GM12878 (cell line): ENCODE measurements around the gene STAT5B. TPM values are rescaled to one million over a fixed set of nuclear protein-coding genes. Genes with fewer than 3 reads are reported as not detected.

Source experiments
- ATAC-seq: fragments of 200-7000 bp; cut with Tn5 transposase; 3 replicates; pipeline ENCODE4 v1.9.1; 2020; ENCODE audit warnings: mild to moderate bottlenecking, moderate library complexity
- BruUV-seq: library from RNA; stranded (reverse); fragments of 400-500 nt; replicated peaks from 2 replicates; lab custom pipeline; 2021; lab: Mats Ljungman, UMichigan
- CTCF ChIA-PET: fragments of 300-600 bp; sonication (Branson Sonifier 250); formaldehyde crosslinking; extraction: SDS; loops from one replicate; lab custom pipeline; 2021; ENCODE audit warnings: inconsistent platforms; lab: Yijun Ruan, JAX
- POLR2A ChIA-PET: fragments of 350-600 bp; formaldehyde crosslinking; extraction: SDS; loops from one replicate; lab custom pipeline; 2021; ENCODE audit warnings: inconsistent platforms; lab: Charles Lee
- RAD21 ChIA-PET: fragments of 300-600 bp; sonication (Branson Sonifier 250); formaldehyde crosslinking; loops from one replicate; lab custom pipeline; 2023; ENCODE audit warnings: antibody characterized with exemption; ENCODE audit not compliant: unreplicated experiment; lab: Charles Lee
- SMC1A ChIA-PET: fragments of 300-600 bp; sonication (Branson Sonifier 250); formaldehyde crosslinking; loops from one replicate; lab custom pipeline; 2023; ENCODE audit not compliant: unreplicated experiment, uncharacterized antibody; lab: Charles Lee
- DNase-seq: peaks from one replicate; pipeline ENCODE4 v3.0.0-alpha.2; 2011; ENCODE audit warnings: low read depth, low spot score
- FAIRE-seq: peaks from 3 replicates; lab custom pipeline; 2011; peaks lifted over from hg19 to GRCh38; lab: Jason Lieb, UNC
- H2AFZ ChIP-seq: 2 replicates; pipeline ENCODE4 v1.6.0; 2011; ENCODE audit warnings: low read depth, low read length, control low read depth; ENCODE audit not compliant: control insufficient read depth
- H3K27ac ChIP-seq: 2 replicates; pipeline ENCODE4 v1.5.1; 2011; ENCODE audit warnings: control low read depth; ENCODE audit not compliant: control insufficient read depth, insufficient read depth
- H3K27me3 ChIP-seq, 2 experiments: replicated peaks in 1 of 2; 2 replicates each; pipeline versions ENCODE4 v1.6.0 to v1.6.1; 2011; ENCODE audit warnings: low read length in 1 of 2; ENCODE audit not compliant: control insufficient read depth in 2 of 2, insufficient read depth in 2 of 2
- H3K36me3 ChIP-seq, 2 experiments: 2 replicates each; pipeline ENCODE4 v1.5.1; 2011; ENCODE audit warnings: low read length in 1 of 2; ENCODE audit not compliant: control insufficient read depth in 2 of 2, insufficient read depth in 2 of 2
- H3K4me1 ChIP-seq: 2 replicates; pipeline ENCODE4 v1.6.1; 2011; ENCODE audit warnings: mild to moderate bottlenecking, low read length, moderate library complexity, mixed read lengths; ENCODE audit not compliant: control insufficient read depth, insufficient read depth
- H3K4me2 ChIP-seq: 2 replicates; pipeline ENCODE4 v1.6.0; 2011; ENCODE audit warnings: control low read depth; ENCODE audit not compliant: control insufficient read depth, insufficient read depth
- H3K4me3 ChIP-seq: fragments of 200-600 bp; sonication (generic); 2 replicates; pipeline ENCODE4 v1.5.1; 2016
- H3K79me2 ChIP-seq: 2 replicates; pipeline ENCODE4 v1.6.0; 2011; ENCODE audit warnings: low read length; ENCODE audit not compliant: control insufficient read depth, insufficient read depth
- H3K9ac ChIP-seq: 2 replicates; pipeline ENCODE4 v1.8.0; 2011; ENCODE audit warnings: low read length, control low read depth, mixed read lengths; ENCODE audit not compliant: control insufficient read depth, insufficient read depth
- H3K9me3 ChIP-seq: replicated peaks from 3 replicates; pipeline ENCODE4 v1.5.1; 2011; ENCODE audit warnings: mild to moderate bottlenecking, low read length; ENCODE audit not compliant: control insufficient read depth, insufficient read depth
- H4K20me1 ChIP-seq: 2 replicates; pipeline ENCODE4 v1.6.0; 2011; ENCODE audit not compliant: control insufficient read depth, insufficient read depth
- ATF7 ChIP-seq: fragments of 450-650 bp; IDR thresholded peaks from 2 replicates; pipeline ENCODE4 v1.6.1; 2016; ENCODE audit warnings: low read depth, mild to moderate bottlenecking
- EP300 ChIP-seq, 2 experiments: fragments of 150-350 bp in 1 of 2; IDR thresholded peaks; 2 replicates each; pipeline ENCODE4 v1.6.1; 2011 to 2012; ENCODE audit warnings: low read depth in 2 of 2, low read length in 2 of 2, borderline replicate concordance in 1 of 2, improper control_type of control experiment in 1 of 2, inconsistent platforms in 1 of 2; ENCODE audit not compliant: control insufficient read depth in 1 of 2
- GABPA ChIP-seq: IDR thresholded peaks from 2 replicates; pipeline ENCODE4 v1.6.1; 2014; ENCODE audit warnings: antibody characterized with exemption, low read depth, mild to moderate bottlenecking, inconsistent platforms
- RBBP5 ChIP-seq: fragments of 200-600 bp; sonication (generic); conservative IDR thresholded peaks from 2 replicates; pipeline ENCODE4 v1.6.1; 2016
- TCF12 ChIP-seq: IDR thresholded peaks from 2 replicates; pipeline ENCODE4 v1.6.1; 2011; ENCODE audit warnings: low read depth, mild to moderate bottlenecking, low read length
- TCF3 ChIP-seq: IDR thresholded peaks from 2 replicates; pipeline ENCODE4 v1.6.1; 2012; ENCODE audit warnings: low read depth, mild to moderate bottlenecking, low read length, borderline replicate concordance; ENCODE audit not compliant: insufficient read depth
- TCF7 ChIP-seq: IDR thresholded peaks from 2 replicates; pipeline ENCODE4 v1.6.1; 2014; ENCODE audit warnings: antibody characterized with exemption, borderline replicate concordance
- ZSCAN29 ChIP-seq: fragments of 450-650 bp; IDR thresholded peaks from 2 replicates; pipeline ENCODE4 v1.6.1; 2017; ENCODE audit warnings: mild to moderate bottlenecking, moderate library complexity
- WGBS: methylation state at CpG from one replicate; pipeline ENCODE4 v1.1.6; 2016; ENCODE audit warnings: low lambda C conversion rate; ENCODE audit not compliant: insufficient replicate concordance, insufficient coverage; ENCODE audit errors: missing lambda C conversion rate; 5-methylcytosine and 5-hydroxymethylcytosine counted together
- in situ Hi-C: fragments of 300-500 bp; cut with MboI; formaldehyde crosslinking; loops from 9 replicates; pipeline ENCODE4 v1.14.3; 2018; ENCODE audit warnings: mixed read lengths
- intact Hi-C: fragments of 100-400 bp; cut with micrococcal nuclease; formaldehyde crosslinking; loops from one replicate; pipeline ENCODE4 v1.14.2; 2022; ENCODE audit not compliant: unreplicated experiment
- polyA plus RNA-seq, 11 experiments: library from polyadenylated mRNA; depleted of rRNA in 4 of 11; unstranded in 6 of 11; stranded (reverse) in 5 of 11; fragments of >200 nt; fragmentation: Nextera tagmentation in 4 of 11; fragmentation: Illumina TruSeq in 1 of 11; extraction: Ambion mirVana in 4 of 11; extraction: Trizol in 1 of 11; gene quantifications; 1 replicate in 1 of 11; 2 replicates in 10 of 11; pipeline versions ENCODE4 v1.2.1 to v1.2.3, GENCODE V29; 2011 to 2016; ENCODE audit warnings: inconsistent platforms in 2 of 11, missing spikeins in 2 of 11, low read depth in 1 of 11
- total RNA-seq, 4 experiments: library from RNA; depleted of rRNA in 3 of 4; stranded (reverse); fragments of >200 nt in 3 of 4; fragmentation: Illumina TruSeq in 1 of 4; extraction: Trizol in 1 of 4; gene quantifications; 2 replicates each; pipeline versions ENCODE4 v1.2.1 to v1.2.3, GENCODE V29; 2013 to 2021
- TF ChIP-seq, protein P1 (sequence below): fragments of 450-650 bp; IDR thresholded peaks from 2 replicates; pipeline ENCODE4 v1.6.1; 2017; ENCODE audit warnings: mild to moderate bottlenecking, moderate library complexity

STAT5B gene
- total and polyA plus RNA-seq, 10 of the 15 experiments (the other 5 are each of a cell fraction or from before 2014, with no cell fraction given): 11.0 to 69.6 (median 46.7) TPM

- H3K27me3 ChIP-seq: no peaks in the 10 kb centered on the region
- no peak overlapping the region for H3K4me2 ChIP-seq
Observed at GRCh38 chr17:42291129-42291528, 14.9 kb upstream of the STAT5B start.

DNA sequence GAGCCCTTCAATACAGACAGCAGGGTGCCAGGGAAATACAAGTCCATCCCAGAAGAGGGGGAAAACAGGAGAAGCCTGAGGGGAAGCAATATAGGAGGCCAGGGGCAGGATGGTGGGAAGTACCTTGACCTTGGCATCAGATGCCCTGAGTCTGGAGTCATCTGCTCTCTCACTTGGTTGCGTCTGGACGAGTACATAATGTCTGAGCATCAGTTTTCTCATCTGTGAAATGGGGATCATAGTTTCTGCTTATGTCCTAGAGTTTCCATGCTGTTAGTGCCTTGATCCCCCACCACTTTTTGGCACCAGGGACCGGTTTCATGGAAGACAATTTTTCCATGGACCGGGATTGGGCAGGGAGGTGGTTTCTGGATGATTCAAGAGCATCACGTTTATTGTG is 14.4 kb upstream of the STAT5B start:
- Histone ChIP-seq H3K4me3 (no peak overlapping the region), H3K9ac (peak overlapping the region; percentile 90; the same call in 1 of the 2 replicates)
- RAD21 ChIA-PET: interaction anchor here (2.3 to 4.1 kb wide), 3 partner anchors 43 to 96 kb away, joined by 6 to 21 read pairs (median 12); partner anchors contain the start of gene GHDC

More at GRCh38 chr17:42291129-42291528, 14.9 kb upstream of the STAT5B start:
- H4K20me1 ChIP-seq: no peaks in the 10 kb centered on the region
- POLR2A ChIA-PET: interaction anchor here (0.6 to 1.6 kb wide), 5 partner anchors 16 to 165 kb away, joined by 3 to 5 read pairs (median 3); no protein-coding TSS in a partner anchor
- ATAC-seq (no peak), FAIRE-seq (no peak), DNase-seq (no peak)
- H3K9me3 ChIP-seq: no peaks in the 10 kb centered on the region
- CTCF ChIA-PET: interaction anchor here (1.0 kb wide), 1 partner anchor 69 kb away, joined by 4 read pairs; no protein-coding TSS in a partner anchor
- no peak overlapping the region for H2AFZ ChIP-seq
- TF ChIP-seq ATF7 (no peak), EP300 (IDR thresholded peaks at IDR 0.05; ENCODE audit: borderline replicate concordance in 1 of 2, control insufficient read depth in 1 of 2, low read depth in 2 of 2, low read length in 2 of 2) (no peak), TCF7 (no peak), ZSCAN29 (no peak)
- peaks cover 16% of the 10 kb centered on the region for H3K4me1 ChIP-seq
- peaks cover 38% of the 10 kb centered on the region for H3K79me2 ChIP-seq
- no peak overlapping the region for H3K27ac ChIP-seq
- no peak overlapping the region for H3K4me3 ChIP-seq
- no TSS peak for BruUV-seq
- intact Hi-C loops: no loop called here
- WGBS: 97% methylated on average over 11 of the region's 11 CpGs
- RAD21 ChIA-PET: no interaction called here
- in situ Hi-C loops: no loop called here
- peaks cover 4 to 8% of the 10 kb centered on the region in 2 experiments; a peak in 3 of 4 replicates for H3K36me3 ChIP-seq
- SMC1A ChIA-PET: interaction anchor here (0.6 to 2.9 kb wide), 3 partner anchors 42 to 103 kb away, joined by 3 to 15 read pairs (median 8); no protein-coding TSS in a partner anchor
- H3K9ac ChIP-seq: no peak overlapping the region

More for the DNA sequence above, 14.4 kb upstream of the STAT5B start:
- ChIA-PET POLR2A (interaction anchor here (0.6 to 3.1 kb wide), 6 partner anchors 13 to 165 kb away, joined by 3 to 9 read pairs (median 4); no protein-coding TSS in a partner anchor), SMC1A (interaction anchor here (1.4 to 2.9 kb wide), 3 partner anchors 22 to 68 kb away, joined by 6 to 15 read pairs (median 8); no protein-coding TSS in a partner anchor), CTCF (interaction anchor here (1.0 to 2.1 kb wide), 3 partner anchors 21 to 68 kb away, joined by 3 to 11 read pairs (median 4); no protein-coding TSS in a partner anchor)
- peaks cover 38% of the 10 kb centered on the region for H3K79me2 ChIP-seq
- no peak for FAIRE-seq
- H3K9me3 ChIP-seq: no peaks in the 10 kb centered on the region
- H3K36me3 ChIP-seq: peaks cover 3 to 8% of the 10 kb centered on the region in 2 experiments; a peak in 3 of 4 replicates
- WGBS: 45% methylated on average over 5 of the region's 5 CpGs
- no peaks in the 10 kb centered on the region for H4K20me1 ChIP-seq
- ATAC-seq: no peak
- no peaks in the 10 kb centered on the region for H3K27me3 ChIP-seq
- H3K4me1 ChIP-seq: peaks cover 18% of the 10 kb centered on the region
- H3K4me2 ChIP-seq: peak overlapping the region; percentile 88
- DNase-seq: no peak
- H3K27ac ChIP-seq: no peak overlapping the region
- TSS peak; percentile 49 for BruUV-seq
- in situ Hi-C loops (no loop called here), intact Hi-C loops (no loop called here)
- H2AFZ ChIP-seq: no peak overlapping the region
- TF ChIP-seq TCF12 (no peak), GABPA (no peak), TCF3 (no peak), RBBP5 (no peak)
- TF ChIP-seq, protein P1, sequence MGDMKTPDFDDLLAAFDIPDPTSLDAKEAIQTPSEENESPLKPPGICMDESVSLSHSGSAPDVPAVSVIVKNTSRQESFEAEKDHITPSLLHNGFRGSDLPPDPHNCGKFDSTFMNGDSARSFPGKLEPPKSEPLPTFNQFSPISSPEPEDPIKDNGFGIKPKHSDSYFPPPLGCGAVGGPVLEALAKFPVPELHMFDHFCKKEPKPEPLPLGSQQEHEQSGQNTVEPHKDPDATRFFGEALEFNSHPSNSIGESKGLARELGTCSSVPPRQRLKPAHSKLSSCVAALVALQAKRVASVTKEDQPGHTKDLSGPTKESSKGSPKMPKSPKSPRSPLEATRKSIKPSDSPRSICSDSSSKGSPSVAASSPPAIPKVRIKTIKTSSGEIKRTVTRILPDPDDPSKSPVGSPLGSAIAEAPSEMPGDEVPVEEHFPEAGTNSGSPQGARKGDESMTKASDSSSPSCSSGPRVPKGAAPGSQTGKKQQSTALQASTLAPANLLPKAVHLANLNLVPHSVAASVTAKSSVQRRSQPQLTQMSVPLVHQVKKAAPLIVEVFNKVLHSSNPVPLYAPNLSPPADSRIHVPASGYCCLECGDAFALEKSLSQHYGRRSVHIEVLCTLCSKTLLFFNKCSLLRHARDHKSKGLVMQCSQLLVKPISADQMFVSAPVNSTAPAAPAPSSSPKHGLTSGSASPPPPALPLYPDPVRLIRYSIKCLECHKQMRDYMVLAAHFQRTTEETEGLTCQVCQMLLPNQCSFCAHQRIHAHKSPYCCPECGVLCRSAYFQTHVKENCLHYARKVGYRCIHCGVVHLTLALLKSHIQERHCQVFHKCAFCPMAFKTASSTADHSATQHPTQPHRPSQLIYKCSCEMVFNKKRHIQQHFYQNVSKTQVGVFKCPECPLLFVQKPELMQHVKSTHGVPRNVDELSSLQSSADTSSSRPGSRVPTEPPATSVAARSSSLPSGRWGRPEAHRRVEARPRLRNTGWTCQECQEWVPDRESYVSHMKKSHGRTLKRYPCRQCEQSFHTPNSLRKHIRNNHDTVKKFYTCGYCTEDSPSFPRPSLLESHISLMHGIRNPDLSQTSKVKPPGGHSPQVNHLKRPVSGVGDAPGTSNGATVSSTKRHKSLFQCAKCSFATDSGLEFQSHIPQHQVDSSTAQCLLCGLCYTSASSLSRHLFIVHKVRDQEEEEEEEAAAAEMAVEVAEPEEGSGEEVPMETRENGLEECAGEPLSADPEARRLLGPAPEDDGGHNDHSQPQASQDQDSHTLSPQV: no peak
